ENCODE results near the gene GPC3. TPM values are rescaled to one million over a fixed set of nuclear protein-coding genes. Genes with fewer than 3 reads are reported as not detected.

GPC3 gene
- total and polyA plus RNA-seq, 2 of the 4 experiments (the other 2 are of a cell fraction): not detected

- no peak overlapping the region for H3K56ac ChIP-seq (ENCODE audit: extremely low read depth, insufficient read depth, low read length)
- no CpG with 5 or more reads among the region's 4 CpGs for WGBS, 2 experiments (ENCODE audit: extremely low coverage in 2 of 2, insufficient read length in 1 of 2)
- dilution Hi-C loops (cut with HindIII; ENCODE audit: low sequenced_read_pairs, unreplicated experiment) (no loop called here), intact Hi-C loops (cut with micrococcal nuclease) (no loop called here), in situ Hi-C loops (cut with MboI; ENCODE audit: low sequenced_read_pairs) (no loop called here)
- ChIA-PET POLR2A (ENCODE audit: unreplicated experiment) (no interaction called here), CTCF (no interaction called here)
- H3K36me3 ChIP-seq (ENCODE audit: control insufficient read depth, insufficient read depth, low read length): no peaks in the 10 kb centered on the region
- no peaks in the 10 kb centered on the region for H3K9me3 ChIP-seq (ENCODE audit: control insufficient read depth, insufficient read depth, low read length)
- no peaks in the 10 kb centered on the region for H3K9me1 ChIP-seq (ENCODE audit: insufficient read depth, low read length)
- no peak overlapping the region for H3K23ac ChIP-seq (ENCODE audit: low read depth, low read length)
- no peaks in the 10 kb centered on the region for H3K79me1 ChIP-seq (ENCODE audit: low read depth in 1 of 2, low read length in 2 of 2)
- H2BK120ac ChIP-seq (ENCODE audit: low read depth, low read length): no peak overlapping the region
- DNase-seq (no peak), ATAC-seq (ENCODE audit: low read depth) (no peak)
- no peak overlapping the region for H2BK5ac ChIP-seq (ENCODE audit: low read depth, low read length, poor library complexity, severe bottlenecking)
- no peaks in the 10 kb centered on the region for H4K20me1 ChIP-seq (ENCODE audit: insufficient read depth, low read length)
- H3K14ac ChIP-seq (replicated peaks; ENCODE audit: low read depth, low read length): no peak overlapping the region
- H4K8ac ChIP-seq (ENCODE audit: low read depth in 2 of 2, low read length in 2 of 2): no peak overlapping the region
- no peak overlapping the region for H3K4me2 ChIP-seq (ENCODE audit: low read depth, low read length)
- no peak overlapping the region for H2BK20ac ChIP-seq (ENCODE audit: low read depth, low read length)
- no peak overlapping the region for H3K4ac ChIP-seq (ENCODE audit: low read depth, low read length)
- TF ChIP-seq, protein P1, sequence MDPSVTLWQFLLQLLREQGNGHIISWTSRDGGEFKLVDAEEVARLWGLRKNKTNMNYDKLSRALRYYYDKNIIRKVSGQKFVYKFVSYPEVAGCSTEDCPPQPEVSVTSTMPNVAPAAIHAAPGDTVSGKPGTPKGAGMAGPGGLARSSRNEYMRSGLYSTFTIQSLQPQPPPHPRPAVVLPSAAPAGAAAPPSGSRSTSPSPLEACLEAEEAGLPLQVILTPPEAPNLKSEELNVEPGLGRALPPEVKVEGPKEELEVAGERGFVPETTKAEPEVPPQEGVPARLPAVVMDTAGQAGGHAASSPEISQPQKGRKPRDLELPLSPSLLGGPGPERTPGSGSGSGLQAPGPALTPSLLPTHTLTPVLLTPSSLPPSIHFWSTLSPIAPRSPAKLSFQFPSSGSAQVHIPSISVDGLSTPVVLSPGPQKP (IDR thresholded peaks at IDR 0.05; ENCODE audit: borderline replicate concordance, low read depth, low read length): no peak
- TF ChIP-seq CHD1 (IDR thresholded peaks at IDR 0.05; ENCODE audit: low read depth, low read length) (no peak), MXI1 (IDR thresholded peaks at IDR 0.05; ENCODE audit: borderline replicate concordance, low read depth, low read length) (no peak), BHLHE40 (IDR thresholded peaks at IDR 0.05; ENCODE audit: low read depth, low read length) (no peak), NFE2L2 (IDR thresholded peaks at IDR 0.05; ENCODE audit: low read depth, low read length) (no peak)
- TF ChIP-seq, protein P2, sequence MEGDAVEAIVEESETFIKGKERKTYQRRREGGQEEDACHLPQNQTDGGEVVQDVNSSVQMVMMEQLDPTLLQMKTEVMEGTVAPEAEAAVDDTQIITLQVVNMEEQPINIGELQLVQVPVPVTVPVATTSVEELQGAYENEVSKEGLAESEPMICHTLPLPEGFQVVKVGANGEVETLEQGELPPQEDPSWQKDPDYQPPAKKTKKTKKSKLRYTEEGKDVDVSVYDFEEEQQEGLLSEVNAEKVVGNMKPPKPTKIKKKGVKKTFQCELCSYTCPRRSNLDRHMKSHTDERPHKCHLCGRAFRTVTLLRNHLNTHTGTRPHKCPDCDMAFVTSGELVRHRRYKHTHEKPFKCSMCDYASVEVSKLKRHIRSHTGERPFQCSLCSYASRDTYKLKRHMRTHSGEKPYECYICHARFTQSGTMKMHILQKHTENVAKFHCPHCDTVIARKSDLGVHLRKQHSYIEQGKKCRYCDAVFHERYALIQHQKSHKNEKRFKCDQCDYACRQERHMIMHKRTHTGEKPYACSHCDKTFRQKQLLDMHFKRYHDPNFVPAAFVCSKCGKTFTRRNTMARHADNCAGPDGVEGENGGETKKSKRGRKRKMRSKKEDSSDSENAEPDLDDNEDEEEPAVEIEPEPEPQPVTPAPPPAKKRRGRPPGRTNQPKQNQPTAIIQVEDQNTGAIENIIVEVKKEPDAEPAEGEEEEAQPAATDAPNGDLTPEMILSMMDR (conservative IDR thresholded peaks at IDR 0.05; ENCODE audit: low read depth, low read length): no peak
- H3K18ac ChIP-seq (ENCODE audit: low read depth, low read length): no peak overlapping the region
- H4K5ac ChIP-seq (ENCODE audit: low read depth, low read length): no peak overlapping the region
- no peak overlapping the region for H3K27ac ChIP-seq (ENCODE audit: insufficient read depth, low read length)
- no peak overlapping the region for H2AK9ac ChIP-seq (replicated peaks; ENCODE audit: low read depth, low read length, poor library complexity)
- no peaks in the 10 kb centered on the region for H3K4me1 ChIP-seq (ENCODE audit: control insufficient read depth, insufficient read depth, low read length)
- no peak overlapping the region for H2AK5ac ChIP-seq (ENCODE audit: low read depth, low read length)
- no peak overlapping the region for H2BK15ac ChIP-seq (ENCODE audit: low read depth, low read length)
- H3K9ac ChIP-seq (ENCODE audit: low read depth, low read length): no peak overlapping the region
- H3K27me3 ChIP-seq (ENCODE audit: control insufficient read depth, insufficient read depth, low read length): no peaks in the 10 kb centered on the region
- BruUV-seq (replicated peaks): no TSS peak
- no peak overlapping the region for H4K91ac ChIP-seq (ENCODE audit: insufficient read depth, low read depth, low read length)
- no peak overlapping the region for H2AFZ ChIP-seq (replicated peaks; ENCODE audit: low read length, poor library complexity)
- H3K4me3 ChIP-seq (ENCODE audit: insufficient read depth, low read depth, low read length): no peak overlapping the region
These were observed 11.7 kb downstream of the GPC3 start for GRCh38 chrX:133973704-133974103.

Measured in IMR-90 (cell line).